NCI-H82 (cell line): ENCODE data around the gene UST.

Source experiments
- DNase-seq: peaks from one replicate; lab custom pipeline; 2025; lab: John Stamatoyannopoulos, UW

UST gene

DNA sequence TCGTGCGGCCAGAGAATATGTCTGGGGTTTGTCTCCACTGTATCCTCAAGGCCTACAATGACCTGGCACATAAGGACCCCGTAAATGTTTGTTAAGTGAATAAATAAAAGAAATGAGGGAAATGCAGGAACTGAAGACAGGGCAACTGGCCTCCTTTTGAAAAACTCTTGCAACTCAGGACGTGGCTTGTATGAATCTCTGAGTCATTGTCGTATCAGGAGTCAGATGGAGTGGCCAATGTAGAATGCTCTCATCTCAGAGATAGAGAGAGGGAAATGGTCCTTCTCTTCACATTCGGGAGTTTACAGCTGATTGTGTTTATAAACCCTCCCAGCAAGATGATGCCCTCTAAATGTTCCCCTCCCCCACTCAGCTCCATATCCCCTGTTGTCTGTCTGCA lies 57.1 kb downstream of the UST start:
- no peak for DNase-seq

DNA sequence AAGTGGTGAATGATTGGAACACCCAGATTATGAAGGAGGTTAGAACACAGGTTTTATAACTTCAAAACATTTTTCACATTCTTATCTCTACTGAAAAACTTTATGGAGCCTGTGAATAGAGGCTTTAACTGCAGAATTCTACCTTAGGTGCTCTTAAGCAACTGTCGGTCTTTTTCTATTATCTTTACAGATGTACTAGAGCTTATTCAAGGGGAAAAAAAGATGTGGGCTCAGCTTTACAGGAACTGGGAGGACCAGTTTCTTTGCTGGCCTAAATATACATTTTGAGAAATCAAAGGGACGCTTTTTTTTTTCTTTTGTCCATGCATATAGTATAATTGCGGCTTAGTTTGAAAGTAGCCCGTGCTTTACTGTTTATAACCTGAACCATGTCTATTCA lies 58.9 kb downstream of the UST start:
- DNase-seq, result no peak

DNA sequence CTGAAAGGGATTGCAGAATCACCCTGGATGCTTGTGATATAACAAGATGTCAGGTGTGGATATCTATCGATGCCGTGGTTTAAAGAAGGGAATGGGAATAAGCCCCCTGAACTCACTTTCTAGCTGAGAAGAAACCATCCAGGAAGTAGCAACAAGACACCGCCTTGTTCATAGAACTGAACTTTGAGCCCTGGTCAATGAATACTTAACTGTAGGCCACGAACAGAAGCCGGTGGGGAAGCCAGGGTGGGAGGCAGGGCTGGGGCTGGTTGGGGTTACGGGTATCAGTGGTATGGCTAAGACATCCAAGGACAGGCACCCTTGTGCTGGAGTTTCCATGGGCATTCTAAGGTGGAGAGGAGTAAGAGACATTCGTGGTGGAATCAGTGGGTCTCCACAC lies 61.0 kb downstream of the UST start:
- DNase-seq, result no peak

DNA sequence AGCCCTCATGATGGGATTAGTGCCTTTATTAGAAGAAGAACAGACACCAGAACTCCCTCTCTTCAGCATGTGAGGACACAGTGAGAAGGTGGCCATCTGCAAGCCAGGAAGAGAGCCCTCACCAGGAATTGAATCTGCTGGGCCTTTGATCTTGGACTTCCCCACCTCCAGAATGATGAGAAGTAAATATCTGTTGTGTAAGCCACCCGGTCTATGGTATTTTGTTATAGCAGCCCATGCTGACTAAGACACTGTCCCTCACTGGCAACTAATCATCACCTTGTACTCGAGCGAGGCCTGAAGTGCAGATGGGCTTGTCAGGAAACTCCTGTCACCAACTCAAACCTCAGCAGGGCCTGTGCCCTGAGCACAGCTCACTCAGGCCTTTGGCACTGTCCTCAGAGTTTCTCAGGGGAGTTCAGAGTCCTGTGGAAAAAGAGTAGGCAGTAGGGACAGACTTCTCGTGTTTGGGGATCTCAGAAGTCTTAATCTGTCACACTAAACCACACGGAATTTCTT lies 62.0 kb downstream of the UST start:
- no peak for DNase-seq

DNA sequence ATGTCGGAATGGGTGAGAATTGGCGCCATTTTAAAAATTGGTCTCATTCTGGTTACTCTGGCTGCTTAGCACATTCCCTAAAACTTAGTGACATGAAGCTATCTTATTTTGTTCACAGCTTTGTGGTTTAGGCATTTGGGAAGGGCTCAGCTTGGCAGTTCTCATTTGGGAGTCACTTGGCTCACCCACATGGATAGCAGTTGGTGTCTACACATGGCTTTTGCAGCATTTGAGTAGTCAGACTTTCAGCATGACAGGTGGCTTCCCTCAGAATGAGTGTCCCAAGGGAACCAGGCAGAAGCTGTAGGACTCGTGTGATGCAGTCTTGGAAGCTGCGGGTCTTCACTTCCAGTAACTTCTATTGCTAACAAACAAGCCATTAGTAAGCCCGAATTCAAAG lies 64.6 kb downstream of the UST start:
- DNase-seq, result peak; percentile 27

DNA sequence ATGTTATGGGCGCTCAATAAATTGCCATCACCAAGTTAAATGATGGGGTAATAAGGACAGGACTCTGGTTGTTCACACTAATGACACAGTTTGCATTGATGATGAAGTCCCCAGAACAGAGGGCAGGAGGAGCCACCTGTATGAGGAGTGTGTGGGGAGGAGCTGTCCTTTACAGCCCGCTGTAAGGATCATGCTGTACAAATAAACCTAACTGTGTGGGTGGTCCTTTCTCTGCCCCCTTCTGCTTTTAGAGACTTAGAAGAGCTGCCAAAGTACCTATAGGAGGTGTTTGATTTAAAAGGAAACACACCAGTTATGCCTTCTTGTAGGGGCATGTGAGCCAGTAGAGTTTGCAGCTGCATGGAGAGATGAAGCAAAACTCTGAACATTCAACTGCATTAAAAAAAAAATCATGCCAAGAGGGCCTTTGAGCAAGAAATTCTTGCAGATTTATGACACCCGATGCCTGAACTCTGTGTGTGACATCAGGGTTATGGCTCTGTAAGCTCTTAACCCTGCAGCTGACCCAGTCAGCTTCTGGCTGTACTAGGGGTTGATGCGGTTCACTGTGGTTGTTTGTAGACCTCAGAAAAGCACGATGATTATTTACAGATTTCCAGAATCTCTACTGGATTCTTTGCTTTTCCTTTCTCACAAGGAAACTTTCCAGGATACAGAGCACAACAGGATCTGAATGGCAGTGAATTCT lies 67.4 kb downstream of the UST start:
- no peak for DNase-seq

DNA sequence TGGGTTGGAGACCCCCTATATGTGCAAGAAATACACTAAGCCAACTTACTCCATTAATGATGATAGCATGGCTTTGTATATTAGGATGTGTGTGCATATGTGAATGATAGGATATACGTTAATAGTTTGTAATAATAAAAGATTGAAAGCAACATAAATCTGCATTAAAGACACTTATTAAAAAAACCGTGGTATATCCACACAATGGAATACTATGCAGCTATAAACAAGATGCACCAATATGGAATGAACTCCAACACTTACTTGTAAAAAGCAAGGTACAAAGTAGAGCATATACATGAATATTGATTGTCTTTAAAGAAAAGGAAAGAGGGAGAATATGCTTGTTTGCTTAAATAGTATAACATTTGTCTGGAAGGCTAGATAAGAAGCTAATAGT lies 68.0 kb downstream of the UST start:
- DNase-seq, result no peak

DNA sequence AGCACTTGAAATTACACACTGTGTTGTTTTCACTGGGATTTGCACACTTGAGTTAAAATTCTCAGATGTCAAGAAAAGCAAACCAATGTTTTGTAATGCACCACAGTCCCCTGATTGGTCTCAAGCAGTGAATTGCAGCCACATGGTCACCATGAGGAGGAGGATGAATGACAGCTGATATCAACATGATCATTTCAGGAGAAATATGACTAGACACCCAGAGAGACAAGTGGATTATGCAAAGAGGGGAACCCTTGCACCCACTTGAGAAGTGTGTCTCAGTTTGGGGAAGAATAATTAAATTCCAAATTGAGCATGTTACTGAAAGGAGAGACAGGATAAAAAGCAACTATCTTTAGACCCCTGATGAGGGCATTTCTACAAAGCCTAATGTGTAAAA lies 69.3 kb downstream of the UST start:
- DNase-seq, result no peak

DNA sequence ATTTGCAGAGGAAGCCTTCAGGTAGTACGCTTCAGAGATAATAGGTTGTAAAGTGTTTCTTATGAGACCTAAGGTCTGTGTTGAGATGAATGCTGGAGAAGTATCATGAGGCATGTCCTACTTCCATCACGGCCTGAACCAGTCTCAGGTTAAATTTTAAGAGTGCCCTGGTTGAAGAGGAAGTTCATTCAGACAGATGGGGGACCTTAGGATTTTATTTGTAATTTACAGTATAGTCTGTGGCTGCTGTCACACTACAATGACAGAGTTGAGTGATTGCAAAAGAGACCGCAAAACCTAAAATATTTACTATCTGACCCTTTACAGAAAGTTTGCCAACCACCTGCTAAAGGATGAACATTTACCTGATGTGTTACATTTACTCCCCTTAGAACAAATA lies 70.9 kb downstream of the UST start:
- DNase-seq, result no peak

DNA sequence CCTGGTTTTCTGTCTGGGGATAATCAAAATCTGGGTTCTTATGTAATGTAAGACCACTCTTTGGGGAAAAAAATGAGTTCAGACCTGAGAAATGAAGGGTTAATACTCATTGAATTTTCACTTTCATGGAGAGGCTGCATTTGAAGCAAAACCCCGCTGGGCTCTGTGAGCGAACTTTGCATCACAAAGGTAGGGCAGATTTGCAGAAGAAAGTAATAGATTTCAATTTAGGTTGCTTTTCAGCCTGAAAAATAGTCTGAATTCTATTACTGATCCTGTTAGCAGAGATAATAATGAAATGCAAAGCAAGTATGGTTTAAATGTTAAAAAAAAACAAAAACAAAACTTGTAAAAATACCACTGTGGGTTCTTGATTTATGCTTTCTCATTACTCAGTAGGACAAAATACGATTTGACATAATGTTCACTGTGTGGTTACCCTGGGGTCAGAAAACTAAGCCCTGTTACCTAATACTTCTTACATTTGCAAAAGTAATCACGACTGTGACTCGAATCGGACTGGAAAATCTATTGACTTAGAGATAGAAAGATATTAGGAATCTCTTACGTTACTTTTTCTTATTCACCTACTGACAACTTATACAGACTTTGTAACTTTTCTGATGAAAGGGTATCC lies 72.2 kb downstream of the UST start:
- no peak for DNase-seq

DNA sequence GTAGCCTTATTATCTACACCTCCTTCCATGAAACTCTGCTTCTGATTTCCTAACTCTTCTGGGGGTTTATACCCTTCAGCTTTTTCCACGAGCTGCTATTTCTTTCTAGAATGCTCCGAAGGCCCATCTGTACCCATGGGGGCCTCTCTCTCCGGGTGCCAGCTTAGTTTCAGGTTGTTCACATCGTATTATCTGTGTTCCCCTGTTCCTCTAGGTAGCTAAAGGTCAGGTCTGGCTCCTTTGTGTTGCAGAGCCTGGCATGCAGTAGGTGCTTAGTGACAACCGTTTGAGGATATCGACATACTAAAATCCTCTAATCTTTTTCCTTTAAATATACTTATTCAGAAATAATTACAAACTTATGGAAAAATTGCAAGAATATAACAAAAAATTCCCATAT lies 73.0 kb downstream of the UST start:
- no peak for DNase-seq

DNA sequence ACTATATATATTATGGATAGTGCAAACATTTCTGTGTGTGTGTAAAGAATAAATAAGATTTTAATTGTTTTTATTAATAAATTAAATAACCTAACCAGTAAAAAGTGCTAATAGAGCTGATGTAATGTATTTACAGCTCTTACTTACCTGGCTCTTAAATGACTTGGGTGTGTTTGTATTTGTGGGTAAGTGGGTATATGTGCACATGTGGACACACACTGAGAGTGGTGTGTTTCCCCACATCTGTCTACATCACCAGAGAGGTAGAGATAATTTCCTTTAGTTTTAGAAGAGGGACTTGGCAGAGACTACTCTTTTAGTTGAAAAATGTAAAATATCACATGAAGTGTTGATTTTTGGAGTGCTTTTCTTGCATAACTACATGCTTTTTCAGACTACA lies 76.0 kb downstream of the UST start:
- no peak for DNase-seq

DNA sequence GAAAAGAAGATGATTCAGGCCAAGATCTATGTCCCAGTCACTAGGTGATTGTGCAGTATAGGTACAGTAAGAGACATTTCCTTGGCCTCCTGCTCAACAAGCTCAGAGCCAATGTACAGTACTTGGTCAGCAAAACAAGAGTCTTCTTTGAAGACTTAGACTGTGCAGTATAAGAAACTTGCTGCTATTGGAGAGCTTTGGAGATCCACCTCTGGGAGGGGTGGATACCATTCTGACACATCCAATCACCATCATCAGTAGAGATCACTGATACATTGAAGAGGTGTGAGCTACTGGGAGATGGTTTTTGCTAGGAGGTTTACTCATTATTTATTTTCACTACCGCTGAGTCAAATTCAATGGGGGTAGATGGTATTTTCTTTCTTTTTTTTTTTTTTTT lies 77.5 kb downstream of the UST start:
- DNase-seq, result no peak

DNA sequence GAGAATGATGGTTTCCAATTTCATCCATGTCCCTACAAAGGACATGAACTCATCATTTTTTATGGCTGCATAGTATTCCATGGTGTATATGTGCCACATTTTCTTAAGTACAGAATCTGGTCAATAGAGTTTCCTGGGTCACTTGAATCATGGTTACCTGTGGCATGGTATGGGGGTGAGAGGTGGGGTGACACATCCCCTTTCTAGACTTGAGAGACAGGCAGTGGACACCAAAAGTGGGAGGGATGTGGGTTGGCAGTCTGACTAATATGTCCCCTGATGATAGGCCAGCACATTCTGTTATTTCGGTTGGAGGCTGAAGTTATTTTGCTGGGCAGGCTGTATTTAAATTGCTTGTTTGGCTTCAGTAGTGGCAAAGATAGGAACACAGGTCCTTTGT lies 78.1 kb downstream of the UST start:
- no peak for DNase-seq

DNA sequence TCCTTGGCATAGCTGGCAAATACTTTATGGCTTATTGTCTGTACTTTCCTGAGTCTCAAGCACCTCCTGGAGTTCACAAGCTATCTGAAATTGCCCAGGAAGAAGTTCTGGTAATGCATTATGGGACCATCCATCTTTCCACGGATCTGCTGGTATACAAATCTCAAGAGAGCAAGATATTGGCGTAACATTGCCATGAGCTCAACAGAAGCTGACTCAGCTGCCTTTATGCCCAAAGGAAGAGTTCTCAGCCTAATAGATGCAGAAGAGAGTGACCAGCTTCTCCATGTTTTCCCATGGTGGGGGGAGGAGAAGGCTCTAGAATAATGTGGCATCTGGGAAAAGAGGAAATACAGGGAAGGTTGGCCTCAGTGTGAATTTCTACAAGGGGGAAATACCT lies 78.7 kb downstream of the UST start:
- DNase-seq, result no peak

DNA sequence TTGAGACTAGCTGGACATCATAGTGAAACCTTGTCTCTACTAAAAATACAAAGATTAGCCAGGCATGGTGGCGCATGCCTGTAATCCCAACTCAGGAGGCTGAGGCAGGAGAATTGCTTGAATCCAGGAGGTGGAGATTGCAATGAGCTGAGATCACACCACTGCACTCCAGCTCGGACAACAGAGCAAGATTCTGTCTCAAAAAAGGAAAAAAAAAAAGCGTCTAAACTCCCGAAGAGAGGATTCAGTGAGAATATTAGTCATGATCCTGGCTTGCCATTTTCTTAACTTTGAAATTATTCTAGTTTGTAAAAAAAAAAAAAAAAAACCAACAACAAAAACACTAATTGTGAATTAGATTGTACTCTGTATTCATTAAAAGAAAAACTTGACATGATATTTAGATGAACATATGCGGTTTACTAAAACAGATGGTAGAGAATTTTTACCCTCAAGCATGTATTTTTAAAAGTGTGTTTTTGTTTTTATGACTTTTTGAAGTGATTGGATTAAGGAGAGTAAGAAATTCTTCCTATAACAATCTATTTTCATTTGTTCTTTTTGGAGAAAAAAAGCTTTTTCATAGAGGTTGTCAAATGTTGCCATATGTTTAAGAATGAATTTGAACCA lies 80.7 kb downstream of the UST start:
- DNase-seq, result no peak

DNA sequence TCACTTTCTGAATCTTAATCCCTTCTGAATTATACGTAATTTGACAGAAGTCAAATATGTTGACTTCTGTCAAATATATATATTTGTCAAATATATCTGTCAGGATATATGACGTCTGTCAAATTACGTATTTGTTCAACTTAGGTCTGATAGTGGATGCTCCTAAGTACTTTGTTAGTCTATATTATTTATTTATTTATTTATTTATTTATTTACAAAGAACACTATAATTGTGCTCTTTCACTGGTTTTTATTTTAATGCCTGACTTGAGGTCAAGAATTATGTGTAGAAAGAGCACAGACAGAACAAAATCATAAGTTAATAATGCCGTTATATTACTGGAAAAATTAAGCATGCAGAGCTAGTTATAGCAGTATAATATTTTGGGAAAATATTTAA lies 81.2 kb downstream of the UST start:
- no peak for DNase-seq

DNA sequence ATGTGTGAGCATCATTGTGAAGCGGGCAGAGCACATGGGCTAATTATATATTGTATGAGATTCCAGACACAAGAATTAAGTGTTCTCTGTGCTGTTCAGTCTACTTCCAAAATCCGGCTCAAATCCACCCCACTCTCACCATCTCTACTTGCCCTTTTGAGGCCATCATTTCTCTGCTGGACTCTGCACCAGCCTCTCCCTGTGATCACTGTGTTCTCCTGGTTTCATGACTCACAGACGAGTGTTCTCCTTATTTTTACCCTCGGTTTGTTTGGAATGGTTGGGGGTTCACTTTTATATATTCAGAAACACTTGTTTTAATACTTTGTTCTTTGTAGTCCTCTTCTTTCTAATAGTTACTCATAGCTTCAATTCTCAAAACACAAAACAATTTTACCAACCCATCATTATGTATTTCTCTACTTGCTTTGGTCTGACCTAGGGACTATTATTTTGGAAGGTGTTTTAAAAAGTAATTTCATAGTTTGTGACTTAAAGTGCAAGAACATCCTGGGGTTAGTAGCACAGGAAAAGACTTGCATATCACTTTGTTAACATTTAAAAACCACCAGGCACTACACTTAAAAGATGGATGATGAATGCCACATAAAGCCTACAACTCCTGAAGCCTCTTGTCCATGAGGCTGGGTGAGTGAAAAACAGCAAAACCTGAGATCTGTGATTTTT lies 82.7 kb downstream of the UST start:
- no peak for DNase-seq

DNA sequence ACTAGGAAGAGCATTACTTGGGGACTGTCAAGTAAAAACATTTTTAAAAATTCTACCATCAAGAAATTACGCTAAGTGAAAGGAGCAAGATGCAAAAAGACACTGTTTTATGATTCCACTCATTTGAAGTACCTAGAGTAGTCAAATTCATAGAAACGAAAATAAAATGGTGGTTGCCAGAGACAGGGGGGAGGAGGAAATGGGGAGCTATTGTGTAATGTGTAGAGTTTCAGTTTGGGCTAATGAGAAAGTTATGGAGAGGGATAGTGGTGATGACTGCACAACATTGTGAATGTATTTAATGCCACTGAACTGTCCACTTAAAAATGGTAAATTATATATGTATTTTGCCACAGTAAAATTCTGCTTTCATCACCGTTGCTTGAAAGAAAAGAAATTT lies 83.8 kb downstream of the UST start:
- DNase-seq, result no peak

DNA sequence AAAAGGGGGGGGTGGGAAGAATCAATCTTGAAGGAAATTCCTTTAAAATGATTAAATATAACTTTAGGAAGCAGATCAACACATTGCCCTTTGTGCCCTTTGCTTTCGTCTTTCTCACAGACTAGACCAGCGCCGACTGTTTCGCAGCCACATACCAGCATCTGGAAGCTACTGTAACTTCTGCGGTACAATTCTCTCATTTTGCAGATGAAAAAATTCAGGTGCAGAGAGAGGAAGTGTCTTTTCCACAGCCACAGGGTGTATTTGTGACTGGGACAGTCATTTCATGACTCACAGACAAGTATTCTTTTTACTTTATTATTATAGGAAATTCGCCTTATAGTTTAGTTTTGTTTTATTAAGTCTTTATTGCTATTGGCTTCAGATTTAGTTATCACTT lies 84.2 kb downstream of the UST start:
- no peak for DNase-seq

DNA sequence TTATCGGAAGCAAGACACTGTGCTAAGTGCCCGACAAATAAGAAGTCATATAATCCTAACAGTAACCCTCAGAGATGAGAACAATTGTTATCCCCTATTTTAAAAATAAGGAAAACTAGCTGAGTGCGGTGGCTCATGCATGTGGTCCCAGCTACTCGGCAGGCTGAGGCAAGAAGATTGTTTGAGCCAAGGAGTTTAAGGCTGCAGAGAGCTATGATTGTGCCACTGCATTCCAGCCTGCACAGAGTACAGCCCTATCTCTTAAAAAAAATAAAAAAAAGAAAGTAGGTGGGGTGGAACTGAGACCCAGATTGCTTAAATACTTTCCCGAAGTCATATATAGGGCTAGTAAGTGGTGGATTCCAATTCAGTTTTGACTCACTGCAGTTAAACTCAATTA lies 84.7 kb downstream of the UST start:
- no peak for DNase-seq

DNA sequence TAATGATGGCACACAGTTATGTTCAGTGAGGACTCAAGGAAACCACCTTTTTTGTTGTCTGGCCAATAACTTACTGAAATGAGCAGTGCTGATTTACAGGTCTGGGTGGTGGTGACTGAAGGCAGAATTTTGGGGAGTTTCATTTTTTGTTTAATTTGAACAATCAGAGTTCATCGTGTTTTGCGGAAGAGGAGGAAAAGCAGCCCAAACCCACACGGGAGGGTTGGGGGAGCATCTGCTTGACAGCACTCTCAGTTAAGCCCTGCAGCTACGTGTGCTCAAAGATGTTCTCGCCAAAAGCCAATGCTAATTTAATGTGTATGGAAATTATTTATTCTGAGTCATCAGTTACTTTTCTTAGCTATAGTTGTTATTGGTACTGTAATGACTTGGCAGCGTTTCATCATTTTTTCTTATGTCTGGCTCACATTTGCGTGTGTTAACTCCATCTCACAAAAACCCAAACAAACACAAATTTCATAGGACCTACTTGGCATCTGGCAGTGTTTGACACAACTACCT lies 89.2 kb downstream of the UST start:
- DNase-seq, result no peak

DNA sequence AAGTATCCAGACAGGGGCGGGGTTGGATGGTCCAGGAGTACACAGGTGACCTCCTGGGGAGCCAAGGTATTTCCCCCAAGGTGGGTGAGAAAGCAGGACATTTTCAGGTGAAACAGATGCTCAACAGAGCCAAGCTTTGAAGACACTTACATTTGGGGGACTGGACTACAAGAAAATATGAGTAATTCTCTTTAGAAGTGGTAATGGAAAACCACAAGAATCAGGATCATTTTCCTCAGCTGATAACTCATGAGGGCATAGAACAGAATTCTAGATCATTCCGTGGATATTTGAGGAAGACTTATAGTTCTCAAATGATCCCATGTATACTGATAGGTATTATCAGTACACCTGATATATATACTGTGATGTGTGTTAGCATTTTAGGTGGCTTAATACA lies 89.9 kb downstream of the UST start:
- DNase-seq, result no peak
